ENCODE results near the gene TMEM236. TPM values are rescaled to one million over a fixed set of nuclear protein-coding genes. Genes with fewer than 3 reads are reported as not detected.

TMEM236 gene
- total and polyA plus RNA-seq, 2 of the 4 experiments (the other 2 are of a cell fraction), result not detected

DNA sequence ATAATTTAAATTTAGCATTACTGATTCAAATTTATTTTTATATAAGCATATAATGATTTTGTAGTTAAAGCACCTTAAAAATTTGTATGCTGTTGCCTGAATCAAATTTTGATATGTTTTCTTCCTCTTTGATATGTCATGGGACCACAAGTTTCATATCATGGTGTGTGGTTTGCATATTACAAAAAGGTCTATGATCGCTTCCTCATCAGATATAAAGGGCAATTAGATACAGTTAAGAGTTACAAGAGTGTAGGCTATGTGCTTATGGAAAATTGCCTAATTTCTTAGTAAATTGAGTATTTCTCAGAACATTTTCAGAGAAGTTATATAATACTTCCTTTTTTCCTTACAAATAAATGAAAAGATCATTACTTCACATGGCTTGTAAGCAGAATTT lies 79.3 kb downstream of the TMEM236 start:
- Histone ChIP-seq H3K9me1 (ENCODE audit: insufficient read depth, low read length) (0 out of 2 replicates have a peak, but pooled peaks cover 6% of the 10 kb centered on the region), H3K27ac (ENCODE audit: insufficient read depth, low read length) (no peak overlapping the region), H2BK120ac (ENCODE audit: low read depth, low read length) (no peak overlapping the region), H2AFZ (replicated peaks; ENCODE audit: low read length, poor library complexity) (no peak overlapping the region), H4K20me1 (ENCODE audit: insufficient read depth, low read length) (no peaks in the 10 kb centered on the region), H3K27me3 (ENCODE audit: control insufficient read depth, insufficient read depth, low read length) (peaks cover 6% of the 10 kb centered on the region), H2BK20ac (ENCODE audit: low read depth, low read length) (no peak overlapping the region), H3K36me3 (ENCODE audit: control insufficient read depth, insufficient read depth, low read length) (no peaks in the 10 kb centered on the region), H3K9me3 (ENCODE audit: control insufficient read depth, insufficient read depth, low read length) (no peaks in the 10 kb centered on the region), H4K91ac (ENCODE audit: insufficient read depth, low read depth, low read length) (no peak overlapping the region), H3K4ac (ENCODE audit: low read depth, low read length) (no peak overlapping the region), H4K5ac (ENCODE audit: low read depth, low read length) (no peak overlapping the region), H3K4me1 (ENCODE audit: control insufficient read depth, insufficient read depth, low read length) (peaks cover 6% of the 10 kb centered on the region), H2BK5ac (ENCODE audit: low read depth, low read length, poor library complexity, severe bottlenecking) (no peak overlapping the region), H3K56ac (ENCODE audit: extremely low read depth, insufficient read depth, low read length) (no peak overlapping the region), H2AK9ac (replicated peaks; ENCODE audit: low read depth, low read length, poor library complexity) (no peak overlapping the region), H3K18ac (ENCODE audit: low read depth, low read length) (no peak overlapping the region), H2BK15ac (ENCODE audit: low read depth, low read length) (no peak overlapping the region), H3K4me3 (ENCODE audit: insufficient read depth, low read depth, low read length) (no peak overlapping the region), H4K8ac (ENCODE audit: low read depth in 2 of 2, low read length in 2 of 2) (no peak overlapping the region), H3K79me1 (ENCODE audit: low read depth in 1 of 2, low read length in 2 of 2) (no peaks in the 10 kb centered on the region), H3K14ac (replicated peaks; ENCODE audit: low read depth, low read length) (no peak overlapping the region), H3K4me2 (ENCODE audit: low read depth, low read length) (no peak overlapping the region), H3K23ac (ENCODE audit: low read depth, low read length) (no peak overlapping the region), H3K9ac (ENCODE audit: low read depth, low read length) (no peak overlapping the region), H2AK5ac (ENCODE audit: low read depth, low read length) (no peak overlapping the region)
- CTCF ChIA-PET, result no interaction called here
- dilution Hi-C loops (cut with HindIII; ENCODE audit: low sequenced_read_pairs, unreplicated experiment), result no loop called here
- POLR2A ChIA-PET (ENCODE audit: unreplicated experiment), result no interaction called here
- intact Hi-C loops (cut with micrococcal nuclease), result no loop called here
- in situ Hi-C loops (cut with MboI; ENCODE audit: low sequenced_read_pairs), result no loop called here
- whole genome bisulfite sequencing, 2 experiments (ENCODE audit: extremely low coverage in 2 of 2, insufficient read length in 1 of 2), result no CpG with 5 or more reads among the region's 1 CpG
- no peak for TF ChIP-seq MAFK (IDR thresholded peaks at IDR 0.05; ENCODE audit: low read depth, low read length)
- TF ChIP-seq, protein P1, sequence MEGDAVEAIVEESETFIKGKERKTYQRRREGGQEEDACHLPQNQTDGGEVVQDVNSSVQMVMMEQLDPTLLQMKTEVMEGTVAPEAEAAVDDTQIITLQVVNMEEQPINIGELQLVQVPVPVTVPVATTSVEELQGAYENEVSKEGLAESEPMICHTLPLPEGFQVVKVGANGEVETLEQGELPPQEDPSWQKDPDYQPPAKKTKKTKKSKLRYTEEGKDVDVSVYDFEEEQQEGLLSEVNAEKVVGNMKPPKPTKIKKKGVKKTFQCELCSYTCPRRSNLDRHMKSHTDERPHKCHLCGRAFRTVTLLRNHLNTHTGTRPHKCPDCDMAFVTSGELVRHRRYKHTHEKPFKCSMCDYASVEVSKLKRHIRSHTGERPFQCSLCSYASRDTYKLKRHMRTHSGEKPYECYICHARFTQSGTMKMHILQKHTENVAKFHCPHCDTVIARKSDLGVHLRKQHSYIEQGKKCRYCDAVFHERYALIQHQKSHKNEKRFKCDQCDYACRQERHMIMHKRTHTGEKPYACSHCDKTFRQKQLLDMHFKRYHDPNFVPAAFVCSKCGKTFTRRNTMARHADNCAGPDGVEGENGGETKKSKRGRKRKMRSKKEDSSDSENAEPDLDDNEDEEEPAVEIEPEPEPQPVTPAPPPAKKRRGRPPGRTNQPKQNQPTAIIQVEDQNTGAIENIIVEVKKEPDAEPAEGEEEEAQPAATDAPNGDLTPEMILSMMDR (conservative IDR thresholded peaks at IDR 0.05; ENCODE audit: low read depth, low read length), result no peak
- no peak for TF ChIP-seq FOS (IDR thresholded peaks at IDR 0.05; ENCODE audit: low read depth, low read length)
- TF ChIP-seq CEBPB (IDR thresholded peaks at IDR 0.05; ENCODE audit: low read depth, low read length), result no peak
- TF ChIP-seq USF2 (IDR thresholded peaks at IDR 0.05; ENCODE audit: low read depth, low read length), result no peak
- TF ChIP-seq RAD21 (IDR thresholded peaks at IDR 0.05; ENCODE audit: low read length), result no peak
- no peak for TF ChIP-seq MAZ (IDR thresholded peaks at IDR 0.05; ENCODE audit: borderline replicate concordance, low read depth, low read length)
- no peak for TF ChIP-seq BHLHE40 (IDR thresholded peaks at IDR 0.05; ENCODE audit: low read depth, low read length)
- TF ChIP-seq ELK1 (IDR thresholded peaks at IDR 0.05; ENCODE audit: borderline replicate concordance, low read depth, low read length), result no peak
- TF ChIP-seq MXI1 (IDR thresholded peaks at IDR 0.05; ENCODE audit: borderline replicate concordance, low read depth, low read length), result no peak
- no peak for TF ChIP-seq SMC3 (IDR thresholded peaks at IDR 0.05; ENCODE audit: low read depth, low read length)
- TF ChIP-seq RCOR1 (IDR thresholded peaks at IDR 0.05; ENCODE audit: insufficient replicate concordance, low read length), result no peak
- no peak for DNase-seq
- no peak for ATAC-seq (ENCODE audit: low read depth)
- BruUV-seq (replicated peaks), result no TSS peak
